KMS-11 (cell line): ENCODE measurements around the gene ATP8B3.

Experiments
- H2AFZ ChIP-seq: fragments of 200-600 bp; sonication (generic); 2 replicates; pipeline ENCODE4 v1.6.1; 2016; ENCODE audit warnings: antibody characterized with exemption, mixed run types, low read depth
- H3K27ac ChIP-seq: fragments of 200-600 bp; sonication (generic); 2 replicates; pipeline ENCODE4 v1.6.1; 2016; ENCODE audit warnings: mild to moderate bottlenecking, mixed run types
- H3K27me3 ChIP-seq: fragments of 200-600 bp; sonication (generic); 2 replicates; pipeline ENCODE4 v1.6.1; 2017; ENCODE audit warnings: mild to moderate bottlenecking, low read depth, mixed run types, moderate library complexity; ENCODE audit not compliant: insufficient read depth
- H3K36me3 ChIP-seq: fragments of 200-600 bp; sonication (generic); 2 replicates; pipeline ENCODE4 v1.6.1; 2017; ENCODE audit warnings: mild to moderate bottlenecking, mixed run types; ENCODE audit not compliant: insufficient read depth
- H3K4me1 ChIP-seq: fragments of 200-600 bp; sonication (generic); 2 replicates; pipeline ENCODE4 v1.6.1; 2016; ENCODE audit warnings: mild to moderate bottlenecking, low read depth, mixed run types; ENCODE audit not compliant: poor library complexity, severe bottlenecking
- H3K4me2 ChIP-seq: fragments of 200-600 bp; sonication (generic); 2 replicates; pipeline ENCODE4 v1.7.0; 2016; ENCODE audit warnings: mild to moderate bottlenecking, mixed run types
- H3K4me3 ChIP-seq: fragments of 200-600 bp; sonication (generic); IDR thresholded peaks from 2 replicates; pipeline ENCODE4 v1.6.1; 2017; ENCODE audit warnings: low read depth, low read length, mixed read lengths; ENCODE audit not compliant: insufficient read depth
- H3K79me2 ChIP-seq: fragments of 200-600 bp; sonication (generic); 2 replicates; pipeline ENCODE4 v1.6.1; 2016; ENCODE audit warnings: low read depth, mixed run types; ENCODE audit not compliant: insufficient read depth
- H3K9ac ChIP-seq: fragments of 200-600 bp; sonication (generic); 2 replicates; pipeline ENCODE4 v1.6.1; 2016; ENCODE audit warnings: mild to moderate bottlenecking, mixed run types
- H4K20me1 ChIP-seq: fragments of 200-600 bp; sonication (generic); 2 replicates; pipeline ENCODE4 v1.6.1; 2016; ENCODE audit warnings: mild to moderate bottlenecking, mixed run types; ENCODE audit not compliant: insufficient read depth
- TF ChIP-seq, protein P1 (sequence below): fragments of 200-600 bp; sonication (generic); conservative IDR thresholded peaks from 2 replicates; pipeline ENCODE4 v1.6.1; 2017; ENCODE audit warnings: low read depth, mild to moderate bottlenecking, antibody characterized with exemption, low read length, moderate library complexity, mixed read lengths

The ATP8B3 gene

GRCh38 chr19:1770866-1771576, 41.1 kb downstream of the ATP8B3 start:
- Histone ChIP-seq H3K4me3 (no peak overlapping the region), H3K36me3 (no peaks in the 10 kb centered on the region), H3K27ac (no peak overlapping the region), H4K20me1 (no peaks in the 10 kb centered on the region), H2AFZ (no peak overlapping the region), H3K79me2 (no peaks in the 10 kb centered on the region), H3K27me3 (peaks cover 86% of the 10 kb centered on the region), H3K4me2 (no peak overlapping the region), H3K4me1 (no peaks in the 10 kb centered on the region), H3K9ac (no peak overlapping the region)
- TF ChIP-seq, protein P1, sequence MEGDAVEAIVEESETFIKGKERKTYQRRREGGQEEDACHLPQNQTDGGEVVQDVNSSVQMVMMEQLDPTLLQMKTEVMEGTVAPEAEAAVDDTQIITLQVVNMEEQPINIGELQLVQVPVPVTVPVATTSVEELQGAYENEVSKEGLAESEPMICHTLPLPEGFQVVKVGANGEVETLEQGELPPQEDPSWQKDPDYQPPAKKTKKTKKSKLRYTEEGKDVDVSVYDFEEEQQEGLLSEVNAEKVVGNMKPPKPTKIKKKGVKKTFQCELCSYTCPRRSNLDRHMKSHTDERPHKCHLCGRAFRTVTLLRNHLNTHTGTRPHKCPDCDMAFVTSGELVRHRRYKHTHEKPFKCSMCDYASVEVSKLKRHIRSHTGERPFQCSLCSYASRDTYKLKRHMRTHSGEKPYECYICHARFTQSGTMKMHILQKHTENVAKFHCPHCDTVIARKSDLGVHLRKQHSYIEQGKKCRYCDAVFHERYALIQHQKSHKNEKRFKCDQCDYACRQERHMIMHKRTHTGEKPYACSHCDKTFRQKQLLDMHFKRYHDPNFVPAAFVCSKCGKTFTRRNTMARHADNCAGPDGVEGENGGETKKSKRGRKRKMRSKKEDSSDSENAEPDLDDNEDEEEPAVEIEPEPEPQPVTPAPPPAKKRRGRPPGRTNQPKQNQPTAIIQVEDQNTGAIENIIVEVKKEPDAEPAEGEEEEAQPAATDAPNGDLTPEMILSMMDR: no peak

GRCh38 chr19:1769645-1769985, 42.5 kb downstream of the ATP8B3 start:
- no peak overlapping the region for H3K9ac ChIP-seq
- H3K4me2 ChIP-seq: no peak overlapping the region
- no peaks in the 10 kb centered on the region for H3K79me2 ChIP-seq
- TF ChIP-seq, protein P1: no peak
- H3K27me3 ChIP-seq: peaks cover 91% of the 10 kb centered on the region
- no peak overlapping the region for H3K4me3 ChIP-seq
- H3K27ac ChIP-seq: no peak overlapping the region
- H2AFZ ChIP-seq: no peak overlapping the region
- H3K36me3 ChIP-seq: no peaks in the 10 kb centered on the region
- H3K4me1 ChIP-seq: no peaks in the 10 kb centered on the region
- no peaks in the 10 kb centered on the region for H4K20me1 ChIP-seq

DNA sequence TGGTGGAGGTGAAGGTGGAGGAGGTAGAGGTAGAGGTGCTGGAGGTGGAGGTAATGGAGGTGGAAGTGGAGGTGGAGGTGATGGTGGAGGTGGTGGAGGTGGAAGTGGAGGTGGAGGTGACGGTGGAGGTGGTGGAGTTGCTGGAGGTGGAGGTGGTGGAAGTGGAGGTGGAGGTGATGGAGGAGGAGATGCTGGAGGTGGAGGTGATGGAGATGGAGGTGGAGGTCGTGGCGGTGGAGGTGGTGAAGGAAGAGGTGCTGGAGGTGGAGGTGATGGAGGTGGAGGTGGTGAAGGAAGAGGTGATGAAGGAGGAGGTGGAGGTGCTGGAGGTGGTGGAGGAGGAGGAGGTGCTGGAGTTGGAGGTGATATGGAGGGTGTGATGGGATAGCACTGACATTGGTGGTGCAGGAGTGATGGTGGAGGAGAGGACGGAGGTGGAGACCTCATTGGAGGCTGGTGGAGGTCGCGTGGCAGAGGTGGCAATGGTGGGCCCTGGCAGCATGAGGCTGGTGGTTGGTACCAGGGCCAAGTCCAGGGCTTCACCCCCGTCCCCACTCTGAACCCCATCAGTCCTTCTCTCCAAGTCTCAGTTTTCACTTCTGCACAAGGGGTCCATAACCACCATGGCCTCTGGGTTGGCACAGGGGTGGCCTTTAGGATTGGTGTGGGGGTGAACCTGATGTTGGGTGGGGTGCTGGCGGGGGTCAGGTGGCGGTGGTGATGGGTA, 43.0 kb downstream of the ATP8B3 start:
- H3K4me3 ChIP-seq: no peak overlapping the region
- H3K79me2 ChIP-seq: no peaks in the 10 kb centered on the region
- H2AFZ ChIP-seq: no peak overlapping the region
- TF ChIP-seq, protein P1: no peak
- no peak overlapping the region for H3K4me2 ChIP-seq
- H3K27me3 ChIP-seq: peaks cover 91% of the 10 kb centered on the region
- no peak overlapping the region for H3K9ac ChIP-seq
- H3K4me1 ChIP-seq: no peaks in the 10 kb centered on the region
- no peak overlapping the region for H3K27ac ChIP-seq
- no peaks in the 10 kb centered on the region for H3K36me3 ChIP-seq
- H4K20me1 ChIP-seq: no peaks in the 10 kb centered on the region

GRCh38 chr19:1768248-1768647, 43.8 kb downstream of the ATP8B3 start:
- no peak overlapping the region for H2AFZ ChIP-seq
- H3K79me2 ChIP-seq: no peaks in the 10 kb centered on the region
- H3K9ac ChIP-seq: no peak overlapping the region
- H3K27me3 ChIP-seq: peaks cover 92% of the 10 kb centered on the region
- no peaks in the 10 kb centered on the region for H3K36me3 ChIP-seq
- no peak overlapping the region for H3K4me3 ChIP-seq
- no peak overlapping the region for H3K4me2 ChIP-seq
- no peaks in the 10 kb centered on the region for H4K20me1 ChIP-seq
- H3K4me1 ChIP-seq: no peaks in the 10 kb centered on the region
- TF ChIP-seq, protein P1: no peak
- no peak overlapping the region for H3K27ac ChIP-seq
